WTC11 (cell line): ENCODE data around the gene HTR3C. TPM values are rescaled to one million over a fixed set of nuclear protein-coding genes. Genes with fewer than 3 reads are reported as not detected.
"Not testable (repeated sequence)": the region's sequence is repeated elsewhere in the genome, so short reads cannot be mapped to it uniquely, and the experiment has no call there.

ENCODE experiments used
- ATAC-seq: fragments of 200-7000 bp; cut with Tn5 transposase; 2 replicates; pipeline ENCODE4 v1.10.0; 2021; ENCODE audit warnings: mild to moderate bottlenecking, moderate library complexity
- CTCF ChIA-PET: fragments of 300-600 bp; sonication (Branson Sonifier 250); formaldehyde crosslinking; loops from one replicate; lab custom pipeline; 2021; ENCODE audit warnings: antibody characterized with exemption; lab: Charles Lee
- POLR2A ChIA-PET: fragments of 350-600 bp; sonication (Branson Sonifier 250); formaldehyde crosslinking; loops from one replicate; lab custom pipeline; 2021; ENCODE audit warnings: antibody characterized with exemption; lab: Charles Lee
- DNase-seq: peaks from one replicate; pipeline ENCODE4 v3.0.0; 2021; ENCODE audit warnings: low spot score
- H3K27ac Mint-ChIP-seq: 2 replicates; pipeline ENCODE4 v1.8.0; 2021; ENCODE audit warnings: mixed read lengths
- H3K27me3 Mint-ChIP-seq: 2 replicates; pipeline ENCODE4 v1.8.0; 2021; ENCODE audit warnings: low read depth, mild to moderate bottlenecking, moderate library complexity, mixed read lengths
- H3K36me3 Mint-ChIP-seq: 2 replicates; pipeline ENCODE4 v1.8.0; 2021; ENCODE audit warnings: mixed read lengths
- H3K4me1 Mint-ChIP-seq: 2 replicates; pipeline ENCODE4 v1.8.0; 2022; ENCODE audit warnings: mixed read lengths
- H3K4me3 Mint-ChIP-seq: 2 replicates; pipeline ENCODE4 v1.8.0; 2021; ENCODE audit warnings: mild to moderate bottlenecking, moderate library complexity, mixed read lengths
- H3K9me3 Mint-ChIP-seq: 2 replicates; pipeline ENCODE4 v1.8.0; 2021; ENCODE audit warnings: mixed read lengths
- ATF1 ChIP-seq: sonication (generic); formaldehyde crosslinking; IDR thresholded peaks from 2 replicates; pipeline ENCODE4 v1.8.1; 2023; ENCODE audit warnings: mild to moderate bottlenecking, moderate library complexity, missing genetic modification reagents
- CBFB ChIP-seq: sonication (generic); formaldehyde crosslinking; IDR thresholded peaks from 2 replicates; pipeline ENCODE4 v1.8.1; 2022; ENCODE audit warnings: mild to moderate bottlenecking, low read depth, missing genetic modification reagents
- CREB1 ChIP-seq: sonication (generic); formaldehyde crosslinking; IDR thresholded peaks from 2 replicates; pipeline ENCODE4 v1.8.0; 2023; ENCODE audit warnings: mild to moderate bottlenecking, missing genetic modification reagents
- E2F1 ChIP-seq: sonication (generic); formaldehyde crosslinking; IDR thresholded peaks from 2 replicates; pipeline ENCODE4 v1.8.0; 2022; ENCODE audit warnings: mild to moderate bottlenecking, missing genetic modification reagents
- E2F4 ChIP-seq: sonication (generic); formaldehyde crosslinking; IDR thresholded peaks from 2 replicates; pipeline ENCODE4 v1.8.1; 2022; ENCODE audit warnings: low read depth, mild to moderate bottlenecking, moderate library complexity, missing genetic modification reagents, borderline replicate concordance
- ELF4 ChIP-seq: sonication (generic); formaldehyde crosslinking; IDR thresholded peaks from 2 replicates; pipeline ENCODE4 v1.8.1; 2022; ENCODE audit warnings: low read depth, mild to moderate bottlenecking, moderate library complexity, missing genetic modification reagents
- ERG ChIP-seq: fragments of 250-450 bp; sonication (Bioruptor Pico); IDR thresholded peaks from 2 replicates; pipeline ENCODE4 v1.8.0; 2021; ENCODE audit warnings: mild to moderate bottlenecking
- FOXP1 ChIP-seq: sonication (generic); formaldehyde crosslinking; IDR thresholded peaks from 2 replicates; pipeline ENCODE4 v1.8.0; 2022; ENCODE audit warnings: missing genetic modification reagents, mild to moderate bottlenecking, moderate library complexity, borderline replicate concordance
- NFE2L1 ChIP-seq: sonication (generic); formaldehyde crosslinking; IDR thresholded peaks from 2 replicates; pipeline ENCODE4 v1.8.1; 2023; ENCODE audit warnings: missing genetic modification reagents
- NFYB ChIP-seq: sonication (generic); formaldehyde crosslinking; conservative IDR thresholded peaks from 2 replicates; pipeline ENCODE4 v1.8.0; 2022; ENCODE audit warnings: low read depth, missing genetic modification reagents
- PRRX2 ChIP-seq: fragments of 250-450 bp; sonication (Bioruptor Pico); IDR thresholded peaks from 2 replicates; pipeline ENCODE4 v1.8.0; 2021; ENCODE audit warnings: mild to moderate bottlenecking
- RORB ChIP-seq: fragments of 250-450 bp; sonication (Bioruptor Pico); IDR thresholded peaks from 2 replicates; pipeline ENCODE4 v1.9.0; 2021; ENCODE audit warnings: mild to moderate bottlenecking
- TEAD4 ChIP-seq: sonication (generic); formaldehyde crosslinking; IDR thresholded peaks from 2 replicates; pipeline ENCODE4 v1.8.0; 2022; ENCODE audit warnings: mild to moderate bottlenecking, missing genetic modification reagents
- ZBTB21 ChIP-seq: sonication (generic); formaldehyde crosslinking; IDR thresholded peaks from 2 replicates; pipeline ENCODE4 v1.8.1; 2023; ENCODE audit warnings: mild to moderate bottlenecking, missing genetic modification reagents, borderline replicate concordance
- ZNF219 ChIP-seq: sonication (generic); formaldehyde crosslinking; IDR thresholded peaks from 2 replicates; pipeline ENCODE4 v1.8.0; 2023; ENCODE audit warnings: missing genetic modification reagents, mild to moderate bottlenecking, borderline replicate concordance
- ZNF423 ChIP-seq: fragments of 250-450 bp; sonication (Bioruptor Pico); IDR thresholded peaks from 2 replicates; pipeline ENCODE4 v2.1.2; 2022; ENCODE audit warnings: mild to moderate bottlenecking, moderate library complexity
- ZNF512 ChIP-seq: sonication (generic); formaldehyde crosslinking; IDR thresholded peaks from 2 replicates; pipeline ENCODE4 v1.8.1; 2022; ENCODE audit warnings: missing genetic modification reagents, borderline replicate concordance
- ZNF671 ChIP-seq: fragments of 250-450 bp; sonication (Bioruptor Pico); IDR thresholded peaks from 2 replicates; pipeline ENCODE4 v1.8.0; 2021; ENCODE audit warnings: mild to moderate bottlenecking
- total RNA-seq: library from RNA; stranded (reverse); gene quantifications from 3 replicates; pipeline ENCODE4 v1.2.3, GENCODE V29; 2021
- TF ChIP-seq, protein P1 (sequence below): sonication (generic); formaldehyde crosslinking; IDR thresholded peaks from 2 replicates; pipeline ENCODE4 v1.8.1; 2022; ENCODE audit warnings: low read depth, missing genetic modification reagents, borderline replicate concordance
- TF ChIP-seq, protein P2 (sequence below): sonication (generic); formaldehyde crosslinking; IDR thresholded peaks from 2 replicates; pipeline ENCODE4 v1.8.1; 2023; ENCODE audit warnings: mild to moderate bottlenecking, missing genetic modification reagents, borderline replicate concordance
- TF ChIP-seq, protein P3 (sequence below): sonication (generic); formaldehyde crosslinking; IDR thresholded peaks from 2 replicates; pipeline ENCODE4 v1.8.1; 2023; ENCODE audit warnings: mild to moderate bottlenecking, missing genetic modification reagents

HTR3C gene
- total RNA-seq, 1 experiment from 2014 or later: not detected

DNA sequence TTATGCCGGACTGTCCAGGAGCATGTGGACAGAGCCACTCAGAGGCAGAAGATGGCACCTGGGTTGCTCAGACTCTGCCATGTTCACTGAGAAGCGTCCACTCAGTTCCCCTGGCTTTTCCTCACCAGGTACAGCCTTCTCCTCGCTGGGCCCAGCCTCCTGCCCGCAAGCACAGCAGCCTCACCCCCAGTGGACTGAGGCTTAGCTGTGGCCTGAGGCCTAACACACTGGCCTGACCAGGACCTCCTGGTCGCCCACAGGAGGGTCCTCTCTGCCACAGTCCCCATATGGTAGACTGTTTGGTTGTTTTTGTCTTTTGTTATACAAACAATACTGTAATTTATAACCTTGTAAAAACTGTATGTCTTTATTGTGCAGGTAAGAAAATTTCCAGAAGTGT lies 15.5 kb downstream of the HTR3C start (continued):
- TF ChIP-seq, protein P1, sequence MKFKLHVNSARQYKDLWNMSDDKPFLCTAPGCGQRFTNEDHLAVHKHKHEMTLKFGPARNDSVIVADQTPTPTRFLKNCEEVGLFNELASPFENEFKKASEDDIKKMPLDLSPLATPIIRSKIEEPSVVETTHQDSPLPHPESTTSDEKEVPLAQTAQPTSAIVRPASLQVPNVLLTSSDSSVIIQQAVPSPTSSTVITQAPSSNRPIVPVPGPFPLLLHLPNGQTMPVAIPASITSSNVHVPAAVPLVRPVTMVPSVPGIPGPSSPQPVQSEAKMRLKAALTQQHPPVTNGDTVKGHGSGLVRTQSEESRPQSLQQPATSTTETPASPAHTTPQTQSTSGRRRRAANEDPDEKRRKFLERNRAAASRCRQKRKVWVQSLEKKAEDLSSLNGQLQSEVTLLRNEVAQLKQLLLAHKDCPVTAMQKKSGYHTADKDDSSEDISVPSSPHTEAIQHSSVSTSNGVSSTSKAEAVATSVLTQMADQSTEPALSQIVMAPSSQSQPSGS (CRISPR knock-in tag): no peak
- TF ChIP-seq PRRX2 (CRISPR knock-in tag) (no peak), FOXP1 (CRISPR knock-in tag) (no peak), ZNF671 (CRISPR knock-in tag) (no peak)

DNA sequence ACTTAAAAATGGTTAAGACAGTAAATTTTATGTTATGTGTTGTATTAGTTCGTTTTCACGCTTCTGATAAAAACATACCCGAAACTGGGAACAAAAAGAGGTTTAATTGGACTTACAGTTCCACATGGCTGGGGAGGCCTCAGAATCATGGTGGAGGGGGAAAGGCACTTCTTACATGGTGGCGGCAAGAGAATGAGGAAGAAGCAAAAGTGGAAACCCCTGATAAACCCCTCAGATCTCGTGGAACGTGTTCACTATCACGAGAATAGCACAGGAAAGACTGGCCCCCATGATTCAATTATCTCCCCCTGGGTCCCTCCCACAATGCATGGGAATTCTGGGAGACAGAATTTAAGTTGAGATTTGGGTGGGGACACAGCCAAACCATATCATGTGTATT lies 18.3 kb downstream of the HTR3C start:
- H3K4me3 Mint-ChIP-seq, H3K36me3 Mint-ChIP-seq, H3K4me1 Mint-ChIP-seq, CTCF ChIA-PET, POLR2A ChIA-PET, H3K27me3 Mint-ChIP-seq, ATAC-seq, H3K27ac Mint-ChIP-seq, H3K9me3 Mint-ChIP-seq, DNase-seq: not testable (repeated sequence)

- Mint-ChIP-seq H3K4me3 (no peak overlapping the region), H3K9me3 (peaks cover 17% of the 10 kb centered on the region), H3K27ac (no peak overlapping the region), H3K4me1 (peaks cover 9% of the 10 kb centered on the region), H3K27me3 (no peaks in the 10 kb centered on the region; the same call in 1 of the 2 replicates)
- ATAC-seq (no peak), DNase-seq (no peak)
- ChIA-PET CTCF (no interaction called here), POLR2A (no interaction called here)
- TF ChIP-seq NFE2L1 (CRISPR knock-in tag): no peak
- TF ChIP-seq ERG (CRISPR knock-in tag): no peak
- no peak for TF ChIP-seq ZNF219 (CRISPR knock-in tag)
- TF ChIP-seq ZBTB21 (CRISPR knock-in tag): no peak
- no peak for TF ChIP-seq ATF1 (CRISPR knock-in tag)
- TF ChIP-seq TEAD4 (CRISPR knock-in tag): no peak
- no peak for TF ChIP-seq E2F4 (CRISPR knock-in tag)
- no peak for TF ChIP-seq ZNF512 (CRISPR knock-in tag)
- TF ChIP-seq NFYB (CRISPR knock-in tag): no peak
- no peak for TF ChIP-seq CBFB (CRISPR knock-in tag)
- no peak for TF ChIP-seq E2F1 (CRISPR knock-in tag)
- TF ChIP-seq ELF4 (CRISPR knock-in tag): no peak
- TF ChIP-seq ZNF423: no peak
- TF ChIP-seq, protein P2, sequence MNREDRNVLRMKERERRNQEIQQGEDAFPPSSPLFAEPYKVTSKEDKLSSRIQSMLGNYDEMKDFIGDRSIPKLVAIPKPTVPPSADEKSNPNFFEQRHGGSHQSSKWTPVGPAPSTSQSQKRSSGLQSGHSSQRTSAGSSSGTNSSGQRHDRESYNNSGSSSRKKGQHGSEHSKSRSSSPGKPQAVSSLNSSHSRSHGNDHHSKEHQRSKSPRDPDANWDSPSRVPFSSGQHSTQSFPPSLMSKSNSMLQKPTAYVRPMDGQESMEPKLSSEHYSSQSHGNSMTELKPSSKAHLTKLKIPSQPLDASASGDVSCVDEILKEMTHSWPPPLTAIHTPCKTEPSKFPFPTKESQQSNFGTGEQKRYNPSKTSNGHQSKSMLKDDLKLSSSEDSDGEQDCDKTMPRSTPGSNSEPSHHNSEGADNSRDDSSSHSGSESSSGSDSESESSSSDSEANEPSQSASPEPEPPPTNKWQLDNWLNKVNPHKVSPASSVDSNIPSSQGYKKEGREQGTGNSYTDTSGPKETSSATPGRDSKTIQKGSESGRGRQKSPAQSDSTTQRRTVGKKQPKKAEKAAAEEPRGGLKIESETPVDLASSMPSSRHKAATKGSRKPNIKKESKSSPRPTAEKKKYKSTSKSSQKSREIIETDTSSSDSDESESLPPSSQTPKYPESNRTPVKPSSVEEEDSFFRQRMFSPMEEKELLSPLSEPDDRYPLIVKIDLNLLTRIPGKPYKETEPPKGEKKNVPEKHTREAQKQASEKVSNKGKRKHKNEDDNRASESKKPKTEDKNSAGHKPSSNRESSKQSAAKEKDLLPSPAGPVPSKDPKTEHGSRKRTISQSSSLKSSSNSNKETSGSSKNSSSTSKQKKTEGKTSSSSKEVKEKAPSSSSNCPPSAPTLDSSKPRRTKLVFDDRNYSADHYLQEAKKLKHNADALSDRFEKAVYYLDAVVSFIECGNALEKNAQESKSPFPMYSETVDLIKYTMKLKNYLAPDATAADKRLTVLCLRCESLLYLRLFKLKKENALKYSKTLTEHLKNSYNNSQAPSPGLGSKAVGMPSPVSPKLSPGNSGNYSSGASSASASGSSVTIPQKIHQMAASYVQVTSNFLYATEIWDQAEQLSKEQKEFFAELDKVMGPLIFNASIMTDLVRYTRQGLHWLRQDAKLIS (CRISPR knock-in tag): no peak
- TF ChIP-seq RORB (CRISPR knock-in tag): no peak
- TF ChIP-seq, protein P3, sequence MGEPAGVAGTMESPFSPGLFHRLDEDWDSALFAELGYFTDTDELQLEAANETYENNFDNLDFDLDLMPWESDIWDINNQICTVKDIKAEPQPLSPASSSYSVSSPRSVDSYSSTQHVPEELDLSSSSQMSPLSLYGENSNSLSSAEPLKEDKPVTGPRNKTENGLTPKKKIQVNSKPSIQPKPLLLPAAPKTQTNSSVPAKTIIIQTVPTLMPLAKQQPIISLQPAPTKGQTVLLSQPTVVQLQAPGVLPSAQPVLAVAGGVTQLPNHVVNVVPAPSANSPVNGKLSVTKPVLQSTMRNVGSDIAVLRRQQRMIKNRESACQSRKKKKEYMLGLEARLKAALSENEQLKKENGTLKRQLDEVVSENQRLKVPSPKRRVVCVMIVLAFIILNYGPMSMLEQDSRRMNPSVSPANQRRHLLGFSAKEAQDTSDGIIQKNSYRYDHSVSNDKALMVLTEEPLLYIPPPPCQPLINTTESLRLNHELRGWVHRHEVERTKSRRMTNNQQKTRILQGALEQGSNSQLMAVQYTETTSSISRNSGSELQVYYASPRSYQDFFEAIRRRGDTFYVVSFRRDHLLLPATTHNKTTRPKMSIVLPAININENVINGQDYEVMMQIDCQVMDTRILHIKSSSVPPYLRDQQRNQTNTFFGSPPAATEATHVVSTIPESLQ: no peak
- TF ChIP-seq CREB1 (CRISPR knock-in tag): no peak
- TF ChIP-seq, all 79 proteins: peak for 0
- H3K36me3 Mint-ChIP-seq: peaks cover 8% of the 10 kb centered on the region
Measured at GRCh38 chr3:184073621-184074020, 20.8 kb downstream of the HTR3C start.
